HG03378 (cell line): ENCODE results near the gene GJD2.

Experiments
- ATAC-seq: cut with Tn5 transposase; IDR thresholded peaks from one replicate; pipeline ENCODE4 v1.9.1; 2021; ENCODE audit warnings: mild to moderate bottlenecking, moderate library complexity; ENCODE audit not compliant: unreplicated experiment

The GJD2 gene

DNA sequence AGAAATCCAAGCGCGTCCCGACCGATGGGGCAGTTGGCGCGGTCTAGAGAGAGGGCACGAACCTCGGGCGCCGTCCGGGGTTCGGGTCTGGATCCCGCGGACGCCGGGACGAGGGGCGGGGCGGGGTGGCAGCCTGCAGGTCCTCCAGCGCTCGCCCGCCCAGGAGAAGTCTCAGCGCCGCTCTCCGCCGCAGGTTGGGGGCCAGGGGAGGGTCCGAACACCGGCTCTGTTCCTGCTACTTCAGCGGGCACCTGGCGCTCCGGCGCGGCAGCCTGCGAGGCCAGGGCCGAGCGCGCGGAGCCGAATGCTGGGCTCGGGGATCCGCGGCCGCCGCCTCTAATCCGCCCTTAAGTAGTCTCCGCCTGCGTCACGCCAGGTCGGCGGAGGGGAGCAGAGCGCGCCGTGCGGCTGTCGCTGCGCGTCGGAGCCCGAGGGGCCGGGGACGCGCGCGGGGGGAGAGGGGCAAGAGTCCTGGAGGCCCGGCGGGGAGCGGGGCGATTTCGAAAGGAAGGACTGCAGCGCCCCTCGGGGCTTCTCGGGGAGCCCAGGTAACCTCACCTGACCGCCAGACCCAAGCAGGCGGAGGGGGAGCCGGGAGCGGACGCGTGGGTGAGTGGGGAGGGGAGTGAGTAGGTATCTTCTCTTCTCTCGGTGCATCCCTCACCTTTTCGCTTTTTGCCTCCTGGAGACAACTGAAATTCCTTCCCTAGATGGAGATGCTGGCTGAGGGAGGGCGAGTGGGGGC is at the start of gene GJD2:
GJD2 (minus strand) TSS at position 325 of the 745 bp plus-strand sequence. CDS start 510 bp downstream, outside the sequence.
- no peak for ATAC-seq

DNA sequence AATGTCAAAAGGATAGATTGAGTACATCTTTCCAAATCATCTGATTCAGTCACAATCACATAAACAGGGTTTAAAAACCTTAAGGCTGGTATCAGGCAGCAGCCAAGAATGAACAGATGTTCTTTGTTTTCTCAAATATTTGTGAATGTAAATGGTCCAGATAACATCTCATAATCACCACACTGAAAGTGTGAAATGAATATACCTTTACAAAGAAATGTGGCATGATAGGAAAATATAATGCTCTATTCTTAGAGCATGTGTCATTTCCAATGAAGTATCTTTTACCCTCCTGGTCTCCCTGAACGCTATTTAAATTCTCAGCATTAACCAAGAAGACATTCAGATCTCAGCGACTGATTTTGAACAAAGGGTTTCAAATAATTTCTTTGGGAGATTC is 49.3 kb upstream of the GJD2 start:
- no peak for ATAC-seq

GRCh38 chr15:34802803-34803750 is 48.3 kb upstream of the GJD2 start:
- ATAC-seq, result no peak

GRCh38 chr15:34802371-34802770 is 47.6 kb upstream of the GJD2 start:
- no peak for ATAC-seq

DNA sequence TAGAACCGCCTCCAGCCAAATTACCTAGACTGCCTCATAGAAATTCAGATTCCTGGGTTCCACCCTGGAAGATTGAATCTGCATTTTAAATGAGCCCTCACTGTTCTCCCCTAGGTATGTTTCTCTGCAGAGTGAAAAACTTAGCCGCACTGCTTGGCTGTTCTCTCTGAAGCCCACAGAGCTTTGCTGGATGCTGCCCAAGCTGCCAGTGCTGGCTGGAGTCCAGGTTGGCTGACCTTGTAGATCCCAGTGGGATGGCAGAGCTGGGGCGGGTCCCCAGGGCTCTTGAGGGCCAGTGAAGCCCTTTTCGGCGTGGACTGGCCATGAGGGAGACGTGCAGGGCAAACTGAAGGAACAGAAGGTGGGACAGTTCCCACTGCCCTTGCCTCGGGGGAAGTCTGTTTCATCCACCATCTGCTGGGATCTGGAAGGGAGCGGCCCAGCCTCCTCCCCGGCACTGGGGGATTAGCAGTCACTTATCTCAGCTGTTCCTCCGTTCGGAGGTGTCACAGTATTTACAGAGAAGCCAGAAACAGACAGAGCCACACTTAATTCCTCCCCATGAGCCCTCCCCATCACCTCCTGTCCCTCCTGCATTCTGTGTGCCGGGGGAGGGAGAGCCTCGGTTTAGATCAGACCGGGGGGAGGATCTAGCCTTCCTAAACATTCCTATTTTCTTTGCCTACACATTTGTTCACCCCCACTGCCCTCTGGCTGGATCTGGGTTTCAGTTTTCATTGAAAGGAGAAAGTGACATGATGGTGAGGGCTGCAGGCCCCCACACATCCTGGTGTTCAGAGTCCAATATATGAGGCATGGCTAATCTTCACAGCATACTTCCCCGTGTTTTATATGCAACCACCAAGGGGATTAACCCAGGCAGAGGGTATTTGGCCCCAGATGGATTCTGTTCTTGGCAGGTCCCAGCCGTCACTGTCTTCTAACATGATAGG is 44.6 kb upstream of the GJD2 start:
- ATAC-seq, result no peak

DNA sequence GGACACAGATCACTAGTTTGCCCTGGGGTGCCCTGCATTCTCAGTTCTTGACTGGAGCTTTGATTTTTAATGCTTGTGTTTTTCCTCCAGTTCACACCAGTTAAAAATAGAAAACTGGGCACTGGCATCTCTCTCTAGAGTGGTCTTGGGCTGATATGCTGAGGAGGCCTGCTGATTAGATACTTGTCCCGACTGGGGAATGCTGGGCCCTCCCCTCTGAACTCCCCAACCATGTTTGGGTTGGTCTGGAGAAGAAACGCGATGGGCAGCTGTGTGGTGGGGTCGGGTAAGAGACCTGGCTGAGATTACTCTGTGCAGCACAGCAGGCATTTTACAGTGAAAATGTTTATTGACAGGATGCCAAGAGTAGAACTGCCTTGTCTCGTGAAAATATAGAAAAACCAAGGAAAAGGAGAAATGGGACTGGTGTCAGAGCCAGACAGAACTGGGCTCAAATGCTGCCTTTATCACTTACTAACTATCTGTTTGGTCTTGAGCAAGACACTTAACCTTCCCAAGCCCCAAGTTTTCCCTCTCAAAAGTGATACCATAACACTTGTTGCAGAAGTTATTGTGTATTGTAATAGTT is 42.1 kb upstream of the GJD2 start:
- ATAC-seq, result no peak

DNA sequence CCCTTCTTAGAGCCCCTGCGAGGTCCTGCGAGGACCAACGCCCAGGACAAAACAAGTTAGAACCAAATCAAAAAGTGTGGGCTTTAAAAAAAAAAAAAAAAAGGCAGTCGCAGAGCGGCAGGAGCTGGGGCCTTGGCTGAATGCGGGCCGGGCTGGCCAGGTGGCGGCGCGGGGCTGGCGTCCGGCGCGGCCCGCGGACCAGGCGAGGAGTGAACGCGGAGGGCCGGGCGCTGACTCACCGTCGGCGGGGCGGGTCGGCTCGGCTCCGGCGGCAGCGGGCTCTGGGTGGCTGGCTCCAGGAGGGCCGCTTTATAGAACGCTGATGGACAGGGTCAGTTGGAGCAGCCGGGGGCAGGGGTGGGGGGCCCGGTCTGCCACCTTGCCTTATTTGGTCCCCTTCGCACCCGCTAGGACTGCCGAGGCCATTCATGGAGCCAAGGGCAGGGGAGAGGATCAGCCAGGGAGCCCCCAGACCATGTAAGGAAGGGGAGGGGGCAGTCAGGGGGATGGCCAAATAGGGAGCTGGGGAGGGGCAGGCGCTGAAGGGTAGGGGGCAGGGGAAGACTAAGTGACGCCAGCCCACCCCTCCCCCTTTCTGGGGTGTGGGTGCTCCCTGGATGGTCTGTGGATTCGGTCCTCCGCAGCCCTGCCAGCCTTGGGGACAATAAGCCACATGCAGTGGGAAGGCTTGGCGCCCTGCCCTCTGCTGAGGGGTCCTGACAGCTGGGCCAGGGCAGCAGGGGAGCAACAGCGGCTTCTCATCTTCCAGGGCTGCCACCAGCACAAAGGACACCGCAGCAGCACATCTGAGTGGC is 40.7 kb upstream of the GJD2 start, which contains the start of gene ACTC1:
ACTC1 (minus strand) TSS at position 283 of the 815 bp plus-strand sequence. CDS start 741 bp downstream, outside the sequence.
- no peak for ATAC-seq

- no peak for ATAC-seq
Measured at GRCh38 chr15:34794590-34795206, 39.9 kb upstream of the GJD2 start.

- ATAC-seq, result no peak
Measured at GRCh38 chr15:34793901-34794300, 39.1 kb upstream of the GJD2 start.

GRCh38 chr15:34793071-34793470 is 38.3 kb upstream of the GJD2 start:
- ATAC-seq, result no peak

DNA sequence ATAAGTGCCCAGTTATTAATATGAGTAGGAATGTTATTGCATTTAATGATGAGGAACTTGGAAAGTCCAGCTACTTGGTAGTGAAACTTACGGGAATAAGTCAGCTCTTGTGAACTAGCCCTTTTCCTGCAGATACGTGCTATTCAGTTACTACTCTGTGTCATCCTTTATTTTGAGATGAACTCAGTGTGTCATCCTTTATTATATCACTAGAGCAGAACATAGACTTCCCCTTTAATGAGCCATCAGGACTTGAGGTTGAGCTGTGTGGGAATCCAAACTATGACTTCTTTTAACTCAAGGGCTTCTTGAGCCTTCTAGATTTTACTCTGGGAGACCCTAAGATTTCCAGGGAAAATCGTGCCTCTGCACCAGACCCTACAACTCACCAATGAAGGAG is 36.9 kb upstream of the GJD2 start:
- ATAC-seq, result no peak

DNA sequence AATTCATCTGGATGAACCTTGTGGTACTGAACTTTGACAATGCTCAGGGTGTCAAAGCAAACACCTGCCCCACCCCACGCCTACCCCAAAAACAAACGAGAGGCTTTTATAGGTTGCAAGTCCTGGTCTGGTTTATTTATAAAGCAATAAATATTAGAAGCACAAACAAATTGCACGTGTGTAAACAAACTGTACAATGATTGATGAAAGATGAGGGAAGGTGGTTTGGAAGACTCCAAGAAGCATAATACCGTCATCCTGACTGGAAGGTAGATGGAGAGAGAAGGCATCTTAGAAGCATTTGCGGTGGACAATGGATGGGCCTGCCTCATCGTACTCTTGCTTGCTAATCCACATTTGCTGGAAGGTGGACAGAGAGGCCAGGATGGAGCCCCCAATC is 35.3 kb upstream of the GJD2 start:
- ATAC-seq, result no peak

- ATAC-seq, result no peak
Measured at GRCh38 chr15:34789326-34789725, 34.5 kb upstream of the GJD2 start.

- ATAC-seq, result no peak
Measured at GRCh38 chr15:34786206-34786605, 31.4 kb upstream of the GJD2 start.

GRCh38 chr15:34783991-34784390 is 29.2 kb upstream of the GJD2 start:
- no peak for ATAC-seq

DNA sequence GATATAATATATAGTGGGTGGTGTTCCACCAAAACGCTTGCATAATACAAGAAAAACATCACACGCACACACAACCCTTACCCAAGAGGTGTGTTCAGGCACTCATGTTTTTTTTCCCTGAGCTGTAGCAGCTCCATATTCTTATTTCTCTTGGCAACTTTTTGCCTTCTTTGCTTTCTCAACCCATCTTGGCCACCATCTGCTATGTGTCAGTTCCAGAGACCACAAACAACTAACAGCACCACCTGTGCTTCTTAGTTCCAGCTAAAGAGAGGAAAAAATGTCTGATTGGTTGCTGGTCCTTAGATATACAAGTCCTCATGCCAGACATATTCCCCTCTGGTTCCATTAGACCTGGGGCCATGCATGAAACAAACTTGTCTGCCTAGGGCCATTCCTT is 28.6 kb upstream of the GJD2 start:
- no peak for ATAC-seq

- ATAC-seq, result no peak
Measured at GRCh38 chr15:34782901-34783300, 28.1 kb upstream of the GJD2 start.

DNA sequence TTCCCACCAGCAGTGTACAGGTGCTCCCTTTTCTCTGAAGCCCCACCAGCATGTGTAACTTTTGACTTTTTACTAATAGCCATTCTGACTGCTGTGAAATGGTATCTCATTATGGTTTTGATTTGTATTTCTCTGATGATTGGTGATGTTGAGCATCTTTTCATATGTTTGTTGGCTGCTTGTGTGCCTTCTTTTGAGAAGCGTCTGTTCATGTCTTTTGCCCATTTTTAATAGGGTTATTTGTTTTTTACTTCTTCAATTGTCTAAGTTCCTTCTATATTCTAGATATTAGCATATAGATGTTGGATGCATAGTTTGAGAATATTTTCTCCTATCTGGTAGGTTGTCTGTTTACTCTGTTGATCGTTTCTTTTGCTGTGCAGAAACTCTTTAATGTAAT is 25.9 kb upstream of the GJD2 start:
- ATAC-seq, result no peak

GRCh38 chr15:34776606-34777105 is 21.9 kb upstream of the GJD2 start:
- no peak for ATAC-seq
